Measurements from ENCODE around the gene CIAO3. TPM values are rescaled to one million over a fixed set of nuclear protein-coding genes. Genes with fewer than 3 reads are reported as not detected.
A peak's percentile ranks its signal among the peaks of the same experiment; 100 is the strongest.

CIAO3 gene
- polyA plus RNA-seq, 1 donor (not counting 4 experiments of a cell fraction or from before 2014, with no cell fraction given) = 24.9 TPM

GRCh38 chr16:782258-782657 is 41.5 kb upstream of the CIAO3 start:
- Histone ChIP-seq H3K36me3 (ENCODE audit: control insufficient read depth in 2 of 2, extremely low read depth in 1 of 2, insufficient read depth in 2 of 2, low read length in 2 of 2) (peaks cover 5 to 8% of the 10 kb centered on the region in 2 experiments), H3K9me1 (ENCODE audit: control insufficient read depth, extremely low read depth, insufficient read depth, low read length) (no peaks in the 10 kb centered on the region), H3K9me3 (ENCODE audit: control insufficient read depth, low read depth, low read length) (no peaks in the 10 kb centered on the region), H3K4me1 (ENCODE audit: control insufficient read depth, extremely low read depth, insufficient read depth, low read length) (peaks cover 27% of the 10 kb centered on the region), H3K79me2 (ENCODE audit: control insufficient read depth, insufficient read depth, low read length) (peaks cover 6% of the 10 kb centered on the region), H3K4me2 (ENCODE audit: control insufficient read depth, extremely low read depth, insufficient read depth, low read depth, low read length) (peak overlapping the region; percentile 46), H4K20me1 (ENCODE audit: control insufficient read depth, extremely low read depth, insufficient read depth, low read length) (peaks cover 7% of the 10 kb centered on the region), H3K4me3 (ENCODE audit: control insufficient read depth in 2 of 3, extremely low read depth in 1 of 3, insufficient read depth in 2 of 3, low read depth in 1 of 3, low read length in 3 of 3) (no peak overlapping the region), H3K27me3 (ENCODE audit: control insufficient read depth, extremely low read depth, insufficient read depth, low read length) (peaks cover 15% of the 10 kb centered on the region), H3K9ac (ENCODE audit: control insufficient read depth, extremely low read depth, insufficient read depth, low read length) (no peak overlapping the region), H2AFZ (ENCODE audit: control insufficient read depth, low read length) (no peak overlapping the region), H3K27ac (ENCODE audit: control insufficient read depth, insufficient read depth, low read length) (no peak overlapping the region)
- DNase-seq (ENCODE audit: low read depth, low spot score) (no peak), FAIRE-seq (no peak)
- dilution Hi-C loops (cut with MboI; ENCODE audit: extremely low pct_ligation_motif_present, low sequenced_read_pairs) = no loop called here
- peak; percentile 45 for TF ChIP-seq EZH2 (IDR thresholded peaks at IDR 0.05; ENCODE audit: low read length)
- no peak for TF ChIP-seq CTCF (optimal IDR thresholded peaks at IDR 0.05 in 1 of 3, IDR thresholded peaks at IDR 0.05 in 1 of 3, conservative IDR thresholded peaks at IDR 0.05 in 1 of 3; ENCODE audit: extremely low read depth in 1 of 3, insufficient read depth in 2 of 3, low read length in 3 of 3)

GRCh38 chr16:781346-782010 is 40.7 kb upstream of the CIAO3 start:
- peaks cover 3 to 8% of the 10 kb centered on the region in 2 experiments for H3K36me3 ChIP-seq (ENCODE audit: control insufficient read depth in 2 of 2, extremely low read depth in 1 of 2, insufficient read depth in 2 of 2, low read length in 2 of 2)
- H3K4me1 ChIP-seq (ENCODE audit: control insufficient read depth, extremely low read depth, insufficient read depth, low read length) = peaks cover 23% of the 10 kb centered on the region
- dilution Hi-C loops (cut with MboI; ENCODE audit: extremely low pct_ligation_motif_present, low sequenced_read_pairs) = no loop called here
- no peaks in the 10 kb centered on the region for H3K79me2 ChIP-seq (ENCODE audit: control insufficient read depth, insufficient read depth, low read length)
- no peak overlapping the region for H3K9ac ChIP-seq (ENCODE audit: control insufficient read depth, extremely low read depth, insufficient read depth, low read length)
- no peak overlapping the region for H3K4me2 ChIP-seq (ENCODE audit: control insufficient read depth, extremely low read depth, insufficient read depth, low read depth, low read length)
- TF ChIP-seq EZH2 (IDR thresholded peaks at IDR 0.05; ENCODE audit: low read length) (no peak), CTCF (optimal IDR thresholded peaks at IDR 0.05 in 1 of 3, IDR thresholded peaks at IDR 0.05 in 1 of 3, conservative IDR thresholded peaks at IDR 0.05 in 1 of 3; ENCODE audit: extremely low read depth in 1 of 3, insufficient read depth in 2 of 3, low read length in 3 of 3) (no peak)
- no peak for FAIRE-seq
- H3K27me3 ChIP-seq (ENCODE audit: control insufficient read depth, extremely low read depth, insufficient read depth, low read length) = peaks cover 15% of the 10 kb centered on the region
- no peaks in the 10 kb centered on the region for H3K9me1 ChIP-seq (ENCODE audit: control insufficient read depth, extremely low read depth, insufficient read depth, low read length)
- H4K20me1 ChIP-seq (ENCODE audit: control insufficient read depth, extremely low read depth, insufficient read depth, low read length) = peaks cover 7% of the 10 kb centered on the region
- no peak overlapping the region for H2AFZ ChIP-seq (ENCODE audit: control insufficient read depth, low read length)
- no peak overlapping the region for H3K4me3 ChIP-seq (ENCODE audit: control insufficient read depth in 2 of 3, extremely low read depth in 1 of 3, insufficient read depth in 2 of 3, low read depth in 1 of 3, low read length in 3 of 3)
- no peak overlapping the region for H3K27ac ChIP-seq (ENCODE audit: control insufficient read depth, insufficient read depth, low read length)
- H3K9me3 ChIP-seq (ENCODE audit: control insufficient read depth, low read depth, low read length) = no peaks in the 10 kb centered on the region
- DNase-seq (ENCODE audit: low read depth, low spot score) = no peak
